PC-3 (cell line): ENCODE results near the gene CDHR2.

Experiments used
- CTCF ChIP-seq: fragments of 300-600 bp; sonication (generic); conservative IDR thresholded peaks from 2 replicates; pipeline ENCODE4 v1.5.1; 2017; ENCODE audit warnings: antibody characterized with exemption, low read depth, mild to moderate bottlenecking, low read length
- EZH2phosphoT487 ChIP-seq: fragments of 300-600 bp; sonication (generic); IDR thresholded peaks from 2 replicates; pipeline ENCODE4 v1.6.1; 2018; ENCODE audit warnings: mild to moderate bottlenecking, antibody characterized with exemption, low read length, borderline replicate concordance

- TF ChIP-seq CTCF (no peak), EZH2phosphoT487 (no peak)
These were observed 91.5 kb downstream of the CDHR2 start for GRCh38 chr5:176640616-176641015.
